Suprapubic skin (tissue), 3 donors: ENCODE results near the gene ENAH.

ENCODE experiments used
- CTCF ChIP-seq, 2 donors: fragments of 200-600 bp in 1 of 2; fragments of 450-650 bp in 1 of 2; sonication (generic) in 1 of 2; IDR thresholded peaks; one replicate each; pipeline ENCODE4 v1.5.1; 2016 to 2019; ENCODE audit warnings: antibody characterized with exemption in 2 of 2, mild to moderate bottlenecking in 1 of 2, moderate library complexity in 1 of 2
- EP300 ChIP-seq: sonication (generic); formaldehyde crosslinking; IDR thresholded peaks from one replicate; pipeline ENCODE4 v1.6.1; 2017; ENCODE audit warnings: antibody characterized with exemption
- POLR2A ChIP-seq, 2 donors: fragments of 450-650 bp; IDR thresholded peaks; one replicate each; pipeline ENCODE4 v1.6.1; 2017; ENCODE audit warnings: antibody characterized with exemption in 2 of 2, mild to moderate bottlenecking in 2 of 2, moderate library complexity in 2 of 2

GRCh38 chr1:225691861-225692516, 39.1 kb upstream of the ENAH start:
- TF ChIP-seq POLR2A (IDR thresholded peaks at IDR 0.05) (no peak), EP300 (no peak), CTCF (IDR thresholded peaks at IDR 0.05) (no peak)
